K562 (cell line): ENCODE measurements around the gene SRPK3. TPM values are rescaled to one million over a fixed set of nuclear protein-coding genes. Genes with fewer than 3 reads are reported as not detected.
"Not testable (repeated sequence)": the region's sequence is repeated elsewhere in the genome, so short reads cannot be mapped to it uniquely, and the experiment has no call there.

ENCODE experiments used
- ATAC-seq: fragments of 200-7000 bp; cut with Tn5 transposase; 3 replicates; pipeline ENCODE4 v1.9.1; 2020; ENCODE audit warnings: moderate library complexity
- BruUV-seq: library from RNA; stranded (reverse); fragments of 400-500 nt; replicated peaks from 2 replicates; lab custom pipeline; 2021; lab: Mats Ljungman, UMichigan
- CTCF ChIA-PET: fragments of 300-600 bp; formaldehyde crosslinking; extraction: SDS; loops from one replicate; lab custom pipeline; 2021; ENCODE audit warnings: low intra/inter-chr PET ratio; lab: Yijun Ruan, JAX
- POLR2A ChIA-PET: fragments of 300-600, 350-650 bp; sonication (Branson Sonifier 250); formaldehyde crosslinking; extraction: SDS; loops from one replicate; lab custom pipeline; 2021; ENCODE audit warnings: antibody characterized with exemption, inconsistent platforms; lab: Yijun Ruan, JAX
- DNase-seq, 4 experiments: peaks; one replicate each; pipeline versions ENCODE4 v3.0.0 to v3.0.0-alpha.2; 2011 to 2018; ENCODE audit warnings: low spot score in 3 of 4, mixed read lengths in 3 of 4; ENCODE audit errors: extremely low read depth in 1 of 4
- FAIRE-seq: peaks from 2 replicates; lab custom pipeline; 2011; peaks lifted over from hg19 to GRCh38; lab: Jason Lieb, UNC
- H2AFZ ChIP-seq: 2 replicates; pipeline ENCODE4 v1.6.0; 2011; ENCODE audit warnings: low read depth, low read length, control low read depth, inconsistent platforms
- H3K27ac ChIP-seq: fragments of 200-600 bp; 3 replicates; pipeline ENCODE4 v1.8.0; 2011; ENCODE audit warnings: low read depth, mild to moderate bottlenecking, control low read depth, inconsistent platforms, low read length, moderate library complexity, mixed read lengths; ENCODE audit errors: extremely low read depth
- H3K27me3 ChIP-seq, 2 experiments: fragments of 300-600 bp in 1 of 2; 2 replicates in 1 of 2; 3 replicates in 1 of 2; pipeline versions ENCODE4 v1.6.0 to v1.8.0; 2011; ENCODE audit warnings: inconsistent platforms in 2 of 2, low read length in 2 of 2, mild to moderate bottlenecking in 1 of 2, mixed read lengths in 1 of 2, moderate library complexity in 1 of 2; ENCODE audit not compliant: control insufficient read depth in 2 of 2, insufficient read depth in 2 of 2
- H3K36me3 ChIP-seq: fragments of 300-600 bp; 3 replicates; pipeline ENCODE4 v1.8.0; 2011; ENCODE audit warnings: mild to moderate bottlenecking, low read length, inconsistent platforms; ENCODE audit not compliant: control insufficient read depth, insufficient read depth
- H3K4me1 ChIP-seq, 2 experiments: fragments of 200-600 bp in 1 of 2; replicated peaks in 1 of 2; 2 replicates in 1 of 2; 3 replicates in 1 of 2; pipeline versions ENCODE4 v1.5.1 to v1.8.0; 2011; ENCODE audit warnings: inconsistent platforms in 2 of 2, low read length in 2 of 2, mild to moderate bottlenecking in 1 of 2, mixed read lengths in 1 of 2, moderate library complexity in 1 of 2; ENCODE audit not compliant: control insufficient read depth in 2 of 2, insufficient read depth in 2 of 2
- H3K4me2 ChIP-seq: 2 replicates; pipeline ENCODE4 v1.6.1; 2011; ENCODE audit warnings: low read length, control low read depth, inconsistent platforms, mixed read lengths; ENCODE audit not compliant: insufficient read depth
- H3K4me3 ChIP-seq: fragments of 200-600 bp; sonication (generic), shearing (Covaris generic); 2 replicates; pipeline ENCODE4 v1.5.1; 2016; ENCODE audit warnings: control low read depth, inconsistent platforms
- H3K79me2 ChIP-seq: fragments of 200-600 bp; 3 replicates; pipeline ENCODE4 v1.8.0; 2011; ENCODE audit warnings: low read length, inconsistent platforms; ENCODE audit not compliant: control insufficient read depth, insufficient read depth
- H3K9ac ChIP-seq, 2 experiments: 2 replicates each; pipeline versions ENCODE4 v1.6.0 to v1.6.1; 2011; ENCODE audit warnings: low read depth in 2 of 2, low read length in 2 of 2, control low read depth in 1 of 2, inconsistent platforms in 1 of 2, mild to moderate bottlenecking in 1 of 2, mixed read lengths in 1 of 2; ENCODE audit not compliant: insufficient read depth in 1 of 2
- H3K9me1 ChIP-seq: one replicate; pipeline ENCODE4 v1.6.0; 2011; ENCODE audit warnings: inconsistent platforms, mild to moderate bottlenecking, low read length, moderate library complexity; ENCODE audit not compliant: control insufficient read depth, insufficient read depth
- H3K9me3 ChIP-seq: replicated peaks from 2 replicates; pipeline ENCODE4 v1.5.1; 2011; ENCODE audit warnings: low read depth, low read length, inconsistent platforms; ENCODE audit not compliant: control insufficient read depth, insufficient read depth
- H4K20me1 ChIP-seq: replicated peaks from 2 replicates; pipeline ENCODE4 v1.6.1; 2011; ENCODE audit warnings: low read length, inconsistent platforms, mixed read lengths; ENCODE audit not compliant: control insufficient read depth, insufficient read depth
- MAFG ChIP-seq: fragments of 450-650 bp; conservative IDR thresholded peaks from 2 replicates; pipeline ENCODE4 v1.6.1; 2016; ENCODE audit warnings: missing genetic modification characterization, missing compliant biosample characterization
- SMAD4 ChIP-seq: fragments of 250-450 bp; sonication (Bioruptor Pico); conservative IDR thresholded peaks from 2 replicates; pipeline ENCODE4 v1.8.0; 2021; ENCODE audit warnings: inconsistent platforms, mild to moderate bottlenecking, moderate library complexity
- WGBS: fragments of 100-300 bp; shearing (Covaris generic); methylation state at CpG from one replicate; pipeline ENCODE4 v1.1.6; 2016; ENCODE audit warnings: low coverage, mixed read lengths; ENCODE audit not compliant: insufficient coverage; ENCODE audit errors: missing lambda C conversion rate; 5-methylcytosine and 5-hydroxymethylcytosine counted together
- in situ Hi-C: fragments of 300-500 bp; cut with MboI; formaldehyde crosslinking; loops from 4 replicates; pipeline ENCODE4 v1.15.0; 2018; ENCODE audit warnings: inconsistent platforms, mixed read lengths
- intact Hi-C: fragments of 100-400 bp; cut with micrococcal nuclease; formaldehyde crosslinking; loops from 2 replicates; pipeline ENCODE4 v1.14.2; 2022
- polyA plus RNA-seq, 8 experiments: library from polyadenylated mRNA; depleted of rRNA in 4 of 8; stranded (reverse) in 5 of 8; unstranded in 3 of 8; fragments of >200 nt; fragmentation: Nextera tagmentation in 2 of 8; fragmentation: Illumina TruSeq in 1 of 8; extraction: Ambion mirVana in 2 of 8; extraction: Trizol in 1 of 8; gene quantifications; 2 replicates each; pipeline versions ENCODE4 v1.2.1 to v1.2.3, GENCODE V29; 2011 to 2014; ENCODE audit warnings: inconsistent platforms in 1 of 8, missing spikeins in 1 of 8
- total RNA-seq, 7 experiments: library from RNA; depleted of rRNA in 6 of 7; stranded (reverse); fragments of >200 nt in 6 of 7; fragmentation: Illumina TruSeq in 2 of 7; extraction: Trizol in 2 of 7; gene quantifications; 2 replicates each; pipeline versions ENCODE4 v1.2.1 to v1.2.3, GENCODE V29; 2011 to 2021; ENCODE audit warnings: low replicate concordance in 1 of 7
- TF ChIP-seq, protein P1 (sequence below): fragments of 450-650 bp; IDR thresholded peaks from 2 replicates; pipeline ENCODE4 v1.6.1; 2016; ENCODE audit warnings: antibody characterized with exemption
- TF ChIP-seq, protein P2 (sequence below): fragments of 200-800 bp; sonication (Bioruptor generic); IDR thresholded peaks from 2 replicates; pipeline ENCODE4 v1.6.1; 2016; ENCODE audit warnings: missing genetic modification characterization, missing compliant biosample characterization

Gene SRPK3
- total and polyA plus RNA-seq, 9 of the 15 experiments (the other 6 are each of a cell fraction or from before 2014, with no cell fraction given), result 0.01 to 0.09 (median 0.04) TPM; not detected in 2

- in situ Hi-C loops, H3K4me2 ChIP-seq, H3K36me3 ChIP-seq, CTCF ChIA-PET, H3K4me3 ChIP-seq, DNase-seq, H2AFZ ChIP-seq, intact Hi-C loops, H3K9me1 ChIP-seq, H3K27me3 ChIP-seq, FAIRE-seq, ATAC-seq, H3K9ac ChIP-seq, H3K27ac ChIP-seq, BruUV-seq, H4K20me1 ChIP-seq, H3K79me2 ChIP-seq, H3K9me3 ChIP-seq: not testable (repeated sequence)
- H3K4me1 ChIP-seq, result peaks cover 0 to 48% of the 10 kb centered on the region in 2 experiments; a peak in 3 of 5 replicates
- POLR2A ChIA-PET, result interaction anchor here (0.6 kb wide), 2 partner anchors 13 to 174 kb away, joined by 3 to 4 read pairs; no protein-coding TSS in a partner anchor
- WGBS, result 74% methylated on average over 7 of the region's 12 CpGs
Measured at GRCh38 chrX:153745067-153745433, 35.8 kb upstream of the SRPK3 start.

- Histone ChIP-seq H3K9me3 (no peaks in the 10 kb centered on the region), H3K27ac (no peak overlapping the region), H2AFZ (no peak overlapping the region), H3K4me2 (no peak overlapping the region), H3K9ac (no peak overlapping the region), H4K20me1 (no peaks in the 10 kb centered on the region), H3K9me1 (no peaks in the 10 kb centered on the region), H3K4me1 (peaks cover 0 to 35% of the 10 kb centered on the region in 2 experiments; a peak in 3 of 5 replicates)
- no TSS peak for BruUV-seq
- CTCF ChIA-PET, result no interaction called here
- intact Hi-C loops (no loop called here), in situ Hi-C loops (no loop called here)
- TF ChIP-seq, protein P1, sequence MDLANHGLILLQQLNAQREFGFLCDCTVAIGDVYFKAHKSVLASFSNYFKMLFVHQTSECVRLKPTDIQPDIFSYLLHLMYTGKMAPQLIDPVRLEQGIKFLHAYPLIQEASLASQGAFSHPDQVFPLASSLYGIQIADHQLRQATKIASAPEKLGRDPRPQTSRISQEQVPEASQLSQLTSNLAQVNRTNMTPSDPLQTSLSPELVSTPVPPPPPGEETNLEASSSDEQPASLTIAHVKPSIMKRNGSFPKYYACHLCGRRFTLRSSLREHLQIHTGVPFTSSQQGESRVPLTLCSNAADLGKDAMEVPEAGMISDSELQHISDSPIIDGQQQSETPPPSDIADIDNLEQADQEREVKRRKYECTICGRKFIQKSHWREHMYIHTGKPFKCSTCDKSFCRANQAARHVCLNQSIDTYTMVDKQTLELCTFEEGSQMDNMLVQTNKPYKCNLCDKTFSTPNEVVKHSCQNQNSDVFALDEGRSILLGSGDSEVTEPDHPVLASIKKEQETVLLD, result 0 out of 2 replicates have a peak, but pooled peaks have one; percentile 56
- TF ChIP-seq MAFG (no peak), SMAD4 (CRISPR knock-in tag) (no peak)
- TF ChIP-seq, protein P2, sequence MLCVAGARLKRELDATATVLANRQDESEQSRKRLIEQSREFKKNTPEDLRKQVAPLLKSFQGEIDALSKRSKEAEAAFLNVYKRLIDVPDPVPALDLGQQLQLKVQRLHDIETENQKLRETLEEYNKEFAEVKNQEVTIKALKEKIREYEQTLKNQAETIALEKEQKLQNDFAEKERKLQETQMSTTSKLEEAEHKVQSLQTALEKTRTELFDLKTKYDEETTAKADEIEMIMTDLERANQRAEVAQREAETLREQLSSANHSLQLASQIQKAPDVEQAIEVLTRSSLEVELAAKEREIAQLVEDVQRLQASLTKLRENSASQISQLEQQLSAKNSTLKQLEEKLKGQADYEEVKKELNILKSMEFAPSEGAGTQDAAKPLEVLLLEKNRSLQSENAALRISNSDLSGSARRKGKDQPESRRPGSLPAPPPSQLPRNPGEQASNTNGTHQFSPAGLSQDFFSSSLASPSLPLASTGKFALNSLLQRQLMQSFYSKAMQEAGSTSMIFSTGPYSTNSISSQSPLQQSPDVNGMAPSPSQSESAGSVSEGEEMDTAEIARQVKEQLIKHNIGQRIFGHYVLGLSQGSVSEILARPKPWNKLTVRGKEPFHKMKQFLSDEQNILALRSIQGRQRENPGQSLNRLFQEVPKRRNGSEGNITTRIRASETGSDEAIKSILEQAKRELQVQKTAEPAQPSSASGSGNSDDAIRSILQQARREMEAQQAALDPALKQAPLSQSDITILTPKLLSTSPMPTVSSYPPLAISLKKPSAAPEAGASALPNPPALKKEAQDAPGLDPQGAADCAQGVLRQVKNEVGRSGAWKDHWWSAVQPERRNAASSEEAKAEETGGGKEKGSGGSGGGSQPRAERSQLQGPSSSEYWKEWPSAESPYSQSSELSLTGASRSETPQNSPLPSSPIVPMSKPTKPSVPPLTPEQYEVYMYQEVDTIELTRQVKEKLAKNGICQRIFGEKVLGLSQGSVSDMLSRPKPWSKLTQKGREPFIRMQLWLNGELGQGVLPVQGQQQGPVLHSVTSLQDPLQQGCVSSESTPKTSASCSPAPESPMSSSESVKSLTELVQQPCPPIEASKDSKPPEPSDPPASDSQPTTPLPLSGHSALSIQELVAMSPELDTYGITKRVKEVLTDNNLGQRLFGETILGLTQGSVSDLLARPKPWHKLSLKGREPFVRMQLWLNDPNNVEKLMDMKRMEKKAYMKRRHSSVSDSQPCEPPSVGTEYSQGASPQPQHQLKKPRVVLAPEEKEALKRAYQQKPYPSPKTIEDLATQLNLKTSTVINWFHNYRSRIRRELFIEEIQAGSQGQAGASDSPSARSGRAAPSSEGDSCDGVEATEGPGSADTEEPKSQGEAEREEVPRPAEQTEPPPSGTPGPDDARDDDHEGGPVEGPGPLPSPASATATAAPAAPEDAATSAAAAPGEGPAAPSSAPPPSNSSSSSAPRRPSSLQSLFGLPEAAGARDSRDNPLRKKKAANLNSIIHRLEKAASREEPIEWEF (CRISPR knock-in tag), result peak; percentile 100
- TF ChIP-seq, all 486 proteins: peak for 2
- no peak for FAIRE-seq
- H3K4me3 ChIP-seq, result no peak overlapping the region
- 58% methylated on average over 2 of the region's 3 CpGs for WGBS
- ATAC-seq, result no peak
- no peaks in the 10 kb centered on the region for H3K27me3 ChIP-seq
- DNase-seq, result no peak
- no peaks in the 10 kb centered on the region for H3K79me2 ChIP-seq
- POLR2A ChIA-PET, result no interaction called here
- no peaks in the 10 kb centered on the region for H3K36me3 ChIP-seq
Measured at GRCh38 chrX:153746359-153746758, 34.5 kb upstream of the SRPK3 start.
